ENCODE measurements around the gene VAPB.

- TF ChIP-seq RAD21 (conservative IDR thresholded peaks at IDR 0.05) (no peak), TAF1 (IDR thresholded peaks at IDR 0.05; ENCODE audit: low read depth) (no peak), CTCF (IDR thresholded peaks at IDR 0.05; ENCODE audit: poor library complexity, severe bottlenecking) (no peak), POLR2AphosphoS5 (IDR thresholded peaks at IDR 0.05) (no peak), EP300 (conservative IDR thresholded peaks at IDR 0.05; ENCODE audit: poor library complexity, severe bottlenecking) (no peak), SMC3 (conservative IDR thresholded peaks at IDR 0.05; ENCODE audit: poor library complexity) (no peak)
Observed at GRCh38 chr20:58428364-58428763, 39.3 kb downstream of the VAPB start.

All from neural cell (in vitro differentiated cells).